ENCODE data around the gene GDNF. TPM values are rescaled to one million over a fixed set of nuclear protein-coding genes. Genes with fewer than 3 reads are reported as not detected.

Gene GDNF
- total and polyA plus RNA-seq, 12 donors: 0.06 to 0.98 (median 0.34) TPM; not detected in 1

- DNase-seq: no peak
- WGBS, 4 donors: 90 to 96% (median 96%) methylated on average over 3 of the region's 3 CpGs
- no peak overlapping the region for H3K4me3 ChIP-seq
- no peaks in the 10 kb centered on the region for H3K36me3 ChIP-seq (replicated peaks in 1 of 2)
- no peaks in the 10 kb centered on the region for H3K9me3 ChIP-seq (replicated peaks in 1 of 3)
- TF ChIP-seq POLR2A (IDR thresholded peaks at IDR 0.05) (no peak), CTCF (IDR thresholded peaks at IDR 0.05) (no peak)
- no peaks in the 10 kb centered on the region for H3K27me3 ChIP-seq
- H3K4me1 ChIP-seq (replicated peaks in 1 of 2): no peaks in the 10 kb centered on the region
- no peak overlapping the region for H3K27ac ChIP-seq
- intact Hi-C loops (cut with DNase I): no loop called here
These were observed 15.6 kb upstream of the GDNF start for GRCh38 chr5:37855438-37855837.

- no peaks in the 10 kb centered on the region for H3K4me1 ChIP-seq (replicated peaks in 1 of 2)
- no peak overlapping the region for H3K4me3 ChIP-seq
- TF ChIP-seq POLR2A (IDR thresholded peaks at IDR 0.05) (no peak), CTCF (IDR thresholded peaks at IDR 0.05) (no peak)
- H3K9me3 ChIP-seq (replicated peaks in 1 of 3): no peaks in the 10 kb centered on the region
- no peak overlapping the region for H3K27ac ChIP-seq
- intact Hi-C loops (cut with DNase I): no loop called here
- no peaks in the 10 kb centered on the region for H3K27me3 ChIP-seq
- WGBS, 4 donors: 81 to 89% (median 87%) methylated on average over 3 to 4 of the region's 4 CpGs
- no peaks in the 10 kb centered on the region for H3K36me3 ChIP-seq (replicated peaks in 1 of 2)
- DNase-seq: no peak
These were observed 11.5 kb upstream of the GDNF start for GRCh38 chr5:37851305-37851704.

- 61 to 78% (median 74%) methylated on average over 3 of the region's 3 CpGs for WGBS, 4 donors
- no peak overlapping the region for H3K4me3 ChIP-seq
- H3K4me1 ChIP-seq (replicated peaks in 1 of 2): no peaks in the 10 kb centered on the region
- no peaks in the 10 kb centered on the region for H3K27me3 ChIP-seq
- H3K27ac ChIP-seq: no peak overlapping the region
- no peaks in the 10 kb centered on the region for H3K36me3 ChIP-seq (replicated peaks in 1 of 2)
- H3K9me3 ChIP-seq (replicated peaks in 1 of 3): no peaks in the 10 kb centered on the region
- no peak for DNase-seq
- TF ChIP-seq POLR2A (IDR thresholded peaks at IDR 0.05) (no peak), CTCF (IDR thresholded peaks at IDR 0.05) (no peak)
- intact Hi-C loops (cut with DNase I): no loop called here
These were observed 10.5 kb upstream of the GDNF start for GRCh38 chr5:37850226-37850865.

- H3K4me1 ChIP-seq (replicated peaks in 1 of 2): no peaks in the 10 kb centered on the region
- H3K27ac ChIP-seq: no peak overlapping the region
- WGBS, 4 donors: 84 to 88% (median 87%) methylated on average over 4 of the region's 4 CpGs
- no peak overlapping the region for H3K4me3 ChIP-seq
- TF ChIP-seq CTCF (IDR thresholded peaks at IDR 0.05) (no peak), POLR2A (IDR thresholded peaks at IDR 0.05) (no peak)
- peaks cover 3% of the 10 kb centered on the region for H3K27me3 ChIP-seq
- H3K36me3 ChIP-seq (replicated peaks in 1 of 2): no peaks in the 10 kb centered on the region
- DNase-seq: no peak
- intact Hi-C loops (cut with DNase I): no loop called here
- no peaks in the 10 kb centered on the region for H3K9me3 ChIP-seq (replicated peaks in 1 of 3)
These were observed 9.8 kb upstream of the GDNF start for GRCh38 chr5:37849641-37850040.

All from adrenal gland (tissue), 12 donors.